ENCODE measurements around the gene CYTIP. TPM values are rescaled to one million over a fixed set of nuclear protein-coding genes. Genes with fewer than 3 reads are reported as not detected.

Gene CYTIP
- total and polyA plus RNA-seq, 2 of the 4 experiments (the other 2 are of a cell fraction): not detected

GRCh38 chr2:157428500-157429175 lies 15.3 kb downstream of the CYTIP start:
- TF ChIP-seq RAD21 (IDR thresholded peaks at IDR 0.05; ENCODE audit: low read length): no peak
- no peak for TF ChIP-seq CEBPB (IDR thresholded peaks at IDR 0.05; ENCODE audit: low read depth, low read length)
- TF ChIP-seq MAZ (IDR thresholded peaks at IDR 0.05; ENCODE audit: borderline replicate concordance, low read depth, low read length): no peak
- TF ChIP-seq BHLHE40 (IDR thresholded peaks at IDR 0.05; ENCODE audit: low read depth, low read length): no peak
- TF ChIP-seq POLR2A (IDR thresholded peaks at IDR 0.05; ENCODE audit: low read depth, low read length): no peak
- no peak for TF ChIP-seq FOS (IDR thresholded peaks at IDR 0.05; ENCODE audit: low read depth, low read length)
- TF ChIP-seq RCOR1 (IDR thresholded peaks at IDR 0.05; ENCODE audit: insufficient replicate concordance, low read length): no peak
- TF ChIP-seq, protein P1, sequence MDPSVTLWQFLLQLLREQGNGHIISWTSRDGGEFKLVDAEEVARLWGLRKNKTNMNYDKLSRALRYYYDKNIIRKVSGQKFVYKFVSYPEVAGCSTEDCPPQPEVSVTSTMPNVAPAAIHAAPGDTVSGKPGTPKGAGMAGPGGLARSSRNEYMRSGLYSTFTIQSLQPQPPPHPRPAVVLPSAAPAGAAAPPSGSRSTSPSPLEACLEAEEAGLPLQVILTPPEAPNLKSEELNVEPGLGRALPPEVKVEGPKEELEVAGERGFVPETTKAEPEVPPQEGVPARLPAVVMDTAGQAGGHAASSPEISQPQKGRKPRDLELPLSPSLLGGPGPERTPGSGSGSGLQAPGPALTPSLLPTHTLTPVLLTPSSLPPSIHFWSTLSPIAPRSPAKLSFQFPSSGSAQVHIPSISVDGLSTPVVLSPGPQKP (IDR thresholded peaks at IDR 0.05; ENCODE audit: borderline replicate concordance, low read depth, low read length): no peak
- no peak for TF ChIP-seq MXI1 (IDR thresholded peaks at IDR 0.05; ENCODE audit: borderline replicate concordance, low read depth, low read length)
- TF ChIP-seq, protein P2, sequence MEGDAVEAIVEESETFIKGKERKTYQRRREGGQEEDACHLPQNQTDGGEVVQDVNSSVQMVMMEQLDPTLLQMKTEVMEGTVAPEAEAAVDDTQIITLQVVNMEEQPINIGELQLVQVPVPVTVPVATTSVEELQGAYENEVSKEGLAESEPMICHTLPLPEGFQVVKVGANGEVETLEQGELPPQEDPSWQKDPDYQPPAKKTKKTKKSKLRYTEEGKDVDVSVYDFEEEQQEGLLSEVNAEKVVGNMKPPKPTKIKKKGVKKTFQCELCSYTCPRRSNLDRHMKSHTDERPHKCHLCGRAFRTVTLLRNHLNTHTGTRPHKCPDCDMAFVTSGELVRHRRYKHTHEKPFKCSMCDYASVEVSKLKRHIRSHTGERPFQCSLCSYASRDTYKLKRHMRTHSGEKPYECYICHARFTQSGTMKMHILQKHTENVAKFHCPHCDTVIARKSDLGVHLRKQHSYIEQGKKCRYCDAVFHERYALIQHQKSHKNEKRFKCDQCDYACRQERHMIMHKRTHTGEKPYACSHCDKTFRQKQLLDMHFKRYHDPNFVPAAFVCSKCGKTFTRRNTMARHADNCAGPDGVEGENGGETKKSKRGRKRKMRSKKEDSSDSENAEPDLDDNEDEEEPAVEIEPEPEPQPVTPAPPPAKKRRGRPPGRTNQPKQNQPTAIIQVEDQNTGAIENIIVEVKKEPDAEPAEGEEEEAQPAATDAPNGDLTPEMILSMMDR (conservative IDR thresholded peaks at IDR 0.05; ENCODE audit: low read depth, low read length): no peak
- no peak for TF ChIP-seq USF2 (IDR thresholded peaks at IDR 0.05; ENCODE audit: low read depth, low read length)
- no peak for TF ChIP-seq RFX5 (IDR thresholded peaks at IDR 0.05; ENCODE audit: low read depth, low read length)
- no peak for TF ChIP-seq NFE2L2 (IDR thresholded peaks at IDR 0.05; ENCODE audit: low read depth, low read length)
- TF ChIP-seq SMC3 (IDR thresholded peaks at IDR 0.05; ENCODE audit: low read depth, low read length): no peak
- no peak for TF ChIP-seq MAFK (IDR thresholded peaks at IDR 0.05; ENCODE audit: low read depth, low read length)
- no peak for TF ChIP-seq CHD1 (IDR thresholded peaks at IDR 0.05; ENCODE audit: low read depth, low read length)
- Histone ChIP-seq H3K14ac (replicated peaks; ENCODE audit: low read depth, low read length) (no peak overlapping the region), H2BK20ac (ENCODE audit: low read depth, low read length) (no peak overlapping the region), H3K79me1 (ENCODE audit: low read depth in 1 of 2, low read length in 2 of 2) (no peaks in the 10 kb centered on the region), H3K9me1 (ENCODE audit: insufficient read depth, low read length) (no peaks in the 10 kb centered on the region), H2AFZ (replicated peaks; ENCODE audit: low read length, poor library complexity) (no peak overlapping the region), H2BK120ac (ENCODE audit: low read depth, low read length) (no peak overlapping the region), H2BK5ac (ENCODE audit: low read depth, low read length, poor library complexity, severe bottlenecking) (no peak overlapping the region), H4K8ac (ENCODE audit: low read depth in 2 of 2, low read length in 2 of 2) (no peak overlapping the region), H4K20me1 (ENCODE audit: insufficient read depth, low read length) (no peaks in the 10 kb centered on the region), H3K4me1 (ENCODE audit: control insufficient read depth, insufficient read depth, low read length) (no peaks in the 10 kb centered on the region), H2AK5ac (ENCODE audit: low read depth, low read length) (no peak overlapping the region), H3K27ac (ENCODE audit: insufficient read depth, low read length) (no peak overlapping the region), H3K27me3 (ENCODE audit: control insufficient read depth, insufficient read depth, low read length) (no peaks in the 10 kb centered on the region), H3K9ac (ENCODE audit: low read depth, low read length) (no peak overlapping the region), H3K9me3 (ENCODE audit: control insufficient read depth, insufficient read depth, low read length) (no peaks in the 10 kb centered on the region), H4K91ac (ENCODE audit: insufficient read depth, low read depth, low read length) (no peak overlapping the region), H3K56ac (ENCODE audit: extremely low read depth, insufficient read depth, low read length) (no peak overlapping the region), H2AK9ac (replicated peaks; ENCODE audit: low read depth, low read length, poor library complexity) (no peak overlapping the region), H2BK15ac (ENCODE audit: low read depth, low read length) (no peak overlapping the region), H3K23ac (ENCODE audit: low read depth, low read length) (no peak overlapping the region), H3K18ac (ENCODE audit: low read depth, low read length) (no peak overlapping the region), H4K5ac (ENCODE audit: low read depth, low read length) (no peak overlapping the region), H3K4me3 (ENCODE audit: insufficient read depth, low read depth, low read length) (no peak overlapping the region), H3K4me2 (ENCODE audit: low read depth, low read length) (no peak overlapping the region), H3K4ac (ENCODE audit: low read depth, low read length) (no peak overlapping the region), H3K36me3 (ENCODE audit: control insufficient read depth, insufficient read depth, low read length) (no peaks in the 10 kb centered on the region)
- no peak for DNase-seq
- no peak for ATAC-seq (ENCODE audit: low read depth)
- intact Hi-C loops (cut with micrococcal nuclease) (no loop called here), in situ Hi-C loops (cut with MboI; ENCODE audit: low sequenced_read_pairs) (no loop called here), dilution Hi-C loops (cut with HindIII; ENCODE audit: low sequenced_read_pairs, unreplicated experiment) (no loop called here)
- 11% methylated on average over 2 of the region's 2 CpGs; no CpG with 5 or more reads in 1 of the 2 experiments for WGBS, 2 experiments (ENCODE audit: extremely low coverage in 2 of 2, insufficient read length in 1 of 2)
- POLR2A ChIA-PET (ENCODE audit: unreplicated experiment): no interaction called here
- CTCF ChIA-PET: no interaction called here
- BruUV-seq (replicated peaks): no TSS peak
